NOMO-1 treated with dmso at 0.1 percent for 144 hours (cell line): Measurements from ENCODE around the gene KLK1.
"Not testable (repeated sequence)": the region's sequence is repeated elsewhere in the genome, so short reads cannot be mapped to it uniquely, and the experiment has no call there.

Source experiments
- DNase-seq: peaks from one replicate; lab custom pipeline; 2025; ENCODE audit not compliant: unreplicated experiment; lab: John Stamatoyannopoulos, UW

KLK1 gene

DNA sequence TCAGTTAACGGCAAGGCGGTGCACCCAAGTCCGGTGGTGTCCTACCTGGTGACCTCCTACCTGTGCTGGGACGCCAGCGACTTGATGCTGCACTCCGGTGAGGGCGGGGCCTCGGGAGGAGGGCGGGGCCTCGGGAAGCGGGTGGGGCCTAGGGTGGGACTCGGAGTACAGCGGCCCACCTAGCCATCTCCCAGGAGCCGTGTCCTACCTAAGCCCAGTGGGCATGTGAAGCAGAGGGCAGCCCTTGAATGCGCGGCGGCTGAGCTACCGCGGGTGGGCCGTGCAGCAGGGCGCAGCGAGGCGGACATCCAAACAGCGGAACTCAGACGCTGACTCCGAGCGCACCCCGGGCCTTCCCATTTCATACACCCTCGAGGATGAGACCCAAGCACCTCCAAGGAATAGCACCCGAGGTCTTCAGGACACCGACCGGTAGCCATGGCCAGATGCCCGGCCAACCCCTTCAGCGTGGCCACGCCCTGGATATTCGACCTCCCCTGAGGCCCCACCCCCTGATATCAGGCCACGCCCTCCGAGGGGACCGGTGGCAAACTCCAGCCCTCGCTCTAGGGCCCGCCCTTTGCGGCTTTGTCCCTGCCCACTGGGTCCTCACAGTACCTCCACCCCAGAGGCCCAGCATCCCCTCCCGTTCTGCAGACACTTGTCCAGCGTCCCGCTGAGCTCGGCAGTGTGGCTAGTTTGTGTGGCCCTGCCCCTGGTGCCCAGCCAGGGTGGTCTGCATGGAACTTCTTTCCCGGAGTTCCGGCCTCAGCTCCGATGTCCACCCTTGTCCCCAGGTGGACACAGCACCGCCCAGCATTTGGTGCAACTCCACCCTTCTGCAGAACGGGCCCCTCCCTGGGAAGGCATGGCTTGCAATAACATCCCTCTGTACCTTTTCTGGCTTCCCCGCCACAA is 5.4 kb downstream of the KLK1 start:
- peak; percentile 74 for DNase-seq

DNA sequence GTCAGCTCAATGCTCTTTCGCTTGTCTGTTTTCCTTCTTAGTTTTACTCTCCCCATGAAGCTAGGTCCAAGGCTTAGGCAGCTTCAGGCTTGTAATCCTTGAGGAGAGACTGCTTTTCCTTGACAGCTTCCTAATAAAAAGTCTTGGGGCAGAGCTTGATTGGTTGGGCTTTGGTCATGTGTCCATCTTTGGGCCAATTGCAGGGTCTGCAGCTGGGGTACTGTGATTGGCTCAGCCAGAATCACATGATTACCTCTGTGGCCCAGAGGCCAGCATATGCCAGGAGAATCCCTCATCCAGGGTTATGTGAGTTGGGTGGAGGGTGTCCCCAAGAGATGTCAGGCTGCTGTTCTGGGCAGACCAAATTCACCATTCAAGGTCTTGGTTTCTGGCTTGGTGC is 8.1 kb downstream of the KLK1 start:
- no peak for DNase-seq

GRCh38 chr19:50814883-50815282 is 8.7 kb downstream of the KLK1 start:
- no peak for DNase-seq

DNA sequence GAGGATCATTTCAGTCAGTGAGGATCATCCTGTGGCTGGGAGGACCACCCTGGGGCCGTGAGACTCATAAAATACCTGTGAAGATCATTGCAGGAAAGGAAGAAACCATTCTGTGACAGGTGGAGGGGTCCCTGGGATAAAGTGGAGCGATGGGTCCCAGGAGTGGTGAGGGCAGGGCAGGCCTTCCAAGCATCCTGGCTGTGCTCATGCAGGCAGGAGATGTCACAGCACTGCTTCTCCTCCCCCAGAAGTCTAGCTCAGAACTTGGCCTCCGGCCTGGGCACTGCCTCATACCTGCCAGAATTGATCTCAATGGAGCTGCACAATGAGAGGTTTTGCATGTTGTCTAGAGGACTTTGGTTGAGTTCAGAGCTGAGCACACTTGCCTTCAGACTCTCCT is 11.1 kb downstream of the KLK1 start:
- DNase-seq = no peak

GRCh38 chr19:50811622-50812238 is 11.9 kb downstream of the KLK1 start:
- DNase-seq = not testable (repeated sequence)

GRCh38 chr19:50808856-50809255 is 14.7 kb downstream of the KLK1 start:
- no peak for DNase-seq

GRCh38 chr19:50804420-50805272 is 18.9 kb downstream of the KLK1 start:
- DNase-seq = peak; percentile 97

GRCh38 chr19:50803633-50804419 is 19.8 kb downstream of the KLK1 start:
- DNase-seq = no peak

- no peak for DNase-seq
These were observed 22.5 kb downstream of the KLK1 start for GRCh38 chr19:50801107-50801506.

DNA sequence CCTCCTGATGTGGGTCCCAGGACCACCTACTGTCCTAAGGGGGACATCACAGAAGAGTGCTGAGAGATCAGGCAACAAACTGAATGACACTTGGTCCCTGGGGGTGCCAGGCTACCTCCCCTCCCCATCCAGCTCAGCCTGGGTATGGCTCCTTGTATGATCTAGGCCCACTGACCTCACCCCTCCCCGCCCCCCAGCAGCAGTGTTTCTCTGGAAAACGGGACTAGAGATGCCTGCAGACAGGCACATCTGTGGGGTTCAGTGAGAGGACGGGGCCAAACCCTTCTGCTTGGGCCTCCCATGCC is 24.1 kb downstream of the KLK1 start:
- no peak for DNase-seq

DNA sequence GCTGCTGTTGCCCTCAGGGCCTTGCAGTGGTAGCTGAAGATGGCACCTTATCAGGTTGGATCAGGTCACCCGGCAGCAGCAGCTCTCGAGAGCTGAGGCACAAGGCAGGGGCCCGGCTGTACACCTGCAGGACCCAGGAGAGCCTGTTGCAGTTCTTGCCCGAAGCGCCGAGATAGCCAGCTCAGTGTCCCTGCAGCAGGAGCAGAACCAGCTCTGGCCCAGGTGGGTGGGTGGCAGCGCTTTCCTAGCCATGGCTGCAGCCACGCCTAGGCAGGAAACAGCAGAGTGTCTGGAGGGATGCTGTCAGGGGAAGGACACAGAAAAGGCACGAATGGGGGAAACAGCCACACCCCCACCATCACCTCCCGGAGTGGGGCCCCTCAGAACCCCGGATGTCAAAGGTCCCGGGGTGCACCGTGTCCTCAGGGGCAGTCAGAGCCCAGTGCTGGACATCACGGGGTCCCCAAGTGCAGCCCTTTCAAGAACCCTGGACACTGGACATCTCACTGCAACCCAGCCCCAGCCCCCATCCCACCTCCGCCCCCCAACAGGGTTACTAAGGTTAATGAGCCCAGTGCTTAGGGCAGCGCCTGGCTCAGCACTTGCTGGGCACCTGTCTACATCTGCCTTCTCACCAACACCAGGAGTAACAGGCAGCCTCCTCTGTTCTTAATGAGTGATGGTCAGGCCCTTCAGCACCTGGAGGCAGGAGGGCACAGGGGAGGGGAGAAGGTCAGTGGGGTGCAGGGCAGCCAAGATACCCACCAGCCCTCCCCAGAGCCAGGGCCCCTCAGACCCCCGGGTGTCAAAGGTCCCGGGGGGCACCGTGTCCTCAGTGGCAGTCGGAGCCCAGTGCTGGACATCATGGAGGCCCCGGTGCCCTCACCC is 24.7 kb downstream of the KLK1 start:
- no peak for DNase-seq

DNA sequence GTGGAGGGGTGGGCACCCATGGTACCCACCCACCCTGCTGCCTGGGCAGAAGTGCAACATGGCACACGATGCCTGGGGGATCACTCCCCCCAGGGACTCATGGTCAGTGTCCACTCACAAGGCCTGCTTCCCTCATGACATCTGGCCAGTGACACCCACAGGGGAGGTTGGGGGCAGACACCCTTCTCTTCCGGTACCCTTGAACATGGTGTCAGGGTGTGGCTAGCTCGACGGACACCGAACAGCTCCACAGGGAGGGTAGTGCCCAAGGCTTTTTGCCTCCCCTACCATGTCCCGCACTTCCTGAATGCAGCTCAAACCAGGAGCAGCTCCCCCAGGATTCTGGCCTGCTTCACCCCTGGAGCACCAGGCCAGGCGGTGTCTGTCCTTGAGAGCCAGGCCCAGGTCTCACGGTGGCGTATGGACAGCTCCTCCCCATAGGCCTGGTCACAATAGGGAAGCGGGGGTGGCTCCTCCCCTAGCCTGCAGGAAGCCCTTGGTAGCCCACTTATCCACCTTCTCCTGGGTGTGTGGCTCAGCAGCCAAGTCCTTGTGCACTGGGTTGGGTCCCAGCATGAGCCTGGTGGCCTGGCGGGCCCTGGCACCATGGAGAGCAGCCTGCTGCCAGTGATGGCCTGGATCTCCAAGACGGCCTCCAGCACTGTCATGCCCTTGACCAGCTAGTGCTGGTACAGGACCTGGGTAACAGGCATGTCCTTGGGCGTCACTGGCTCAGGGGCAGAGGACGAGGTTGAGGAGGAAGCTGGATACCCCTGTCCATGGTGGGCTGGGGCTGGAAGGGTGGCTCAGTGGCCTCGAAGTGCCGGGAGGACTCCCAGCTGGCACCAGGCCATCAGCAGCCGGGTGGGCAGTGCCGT is 25.6 kb downstream of the KLK1 start:
- DNase-seq = no peak

- no peak for DNase-seq
These were observed 26.2 kb downstream of the KLK1 start for GRCh38 chr19:50797429-50797780.

DNA sequence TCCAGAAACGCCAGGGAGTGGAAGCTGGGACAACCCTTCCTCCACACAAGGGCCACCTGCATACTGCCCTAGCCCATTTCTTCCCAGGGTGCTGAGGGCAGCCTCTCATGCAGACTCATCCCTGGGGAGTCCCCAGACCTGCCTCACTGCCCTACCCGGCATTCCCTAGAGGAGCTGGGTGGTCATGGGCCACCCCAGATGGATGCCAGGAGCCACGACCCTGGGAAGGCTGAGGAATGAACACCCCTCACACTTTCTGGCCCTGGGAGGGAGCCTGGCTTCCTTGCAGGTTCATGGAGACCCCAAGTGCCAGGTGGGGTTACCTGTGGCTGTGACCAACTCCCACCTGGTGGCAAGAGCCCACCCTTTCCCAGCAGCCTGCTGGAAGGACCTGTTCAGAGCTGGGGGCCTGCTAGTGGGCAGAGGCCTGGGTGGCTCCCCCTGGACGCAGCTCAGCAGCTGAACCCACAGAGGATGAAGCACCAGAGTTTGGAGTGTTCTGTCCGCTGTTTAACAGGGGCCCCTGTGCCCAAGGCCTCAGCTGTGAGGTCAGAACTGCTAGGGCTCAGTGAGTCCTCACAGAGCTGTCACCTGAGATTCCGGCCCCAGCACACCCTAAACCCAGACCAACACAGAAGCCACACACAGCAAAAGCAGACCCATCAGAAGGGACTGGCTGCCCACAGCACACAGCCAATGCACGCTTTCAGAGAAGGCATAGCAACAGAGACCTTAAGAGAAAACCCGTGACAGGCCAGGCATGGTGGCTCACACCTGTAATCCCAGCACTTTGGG is 26.8 kb downstream of the KLK1 start:
- no peak for DNase-seq

DNA sequence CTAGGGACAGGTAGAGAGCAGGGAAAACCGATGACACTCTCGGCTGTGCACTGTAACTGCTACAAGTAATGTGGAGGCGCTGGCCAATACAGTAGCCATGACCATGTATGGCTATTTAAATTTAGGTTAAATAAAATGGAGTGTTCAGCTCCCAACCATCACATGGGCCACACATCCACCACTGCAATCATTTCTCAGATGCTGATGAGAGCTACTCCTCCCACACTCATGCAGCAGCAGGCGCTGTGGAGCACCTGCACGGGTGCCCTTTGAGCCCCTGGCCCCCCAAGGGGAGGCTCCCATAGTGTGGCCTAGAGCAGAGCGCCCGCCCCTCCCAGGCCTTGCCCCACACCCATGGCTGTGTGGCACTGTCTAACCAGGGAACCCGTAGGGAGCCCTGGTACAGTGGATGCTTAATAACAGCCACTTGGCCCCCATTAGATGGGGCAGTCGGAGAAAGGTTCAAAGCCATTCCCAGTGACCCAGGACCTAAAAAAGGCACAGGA is 27.4 kb downstream of the KLK1 start:
- no peak for DNase-seq

DNA sequence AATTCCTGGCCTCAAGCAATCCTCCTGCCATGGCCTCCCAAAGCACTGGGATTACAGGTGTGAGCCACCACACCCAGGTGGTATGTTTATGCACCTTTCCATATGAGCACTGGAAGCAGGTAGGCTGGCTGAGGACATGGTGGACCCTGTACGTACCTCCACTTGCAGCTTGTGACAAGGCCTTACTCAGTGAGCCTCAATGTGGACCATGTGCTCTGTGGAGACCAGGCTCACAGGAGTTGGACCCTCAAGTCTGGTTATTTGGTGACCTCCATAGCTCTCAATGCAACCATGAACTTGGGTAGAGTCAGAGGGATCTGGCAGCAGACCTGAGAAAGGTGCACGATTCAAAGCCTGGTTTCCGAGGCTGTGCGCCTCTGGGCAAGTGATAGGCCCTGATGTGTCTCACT is 27.9 kb downstream of the KLK1 start:
- DNase-seq = no peak

DNA sequence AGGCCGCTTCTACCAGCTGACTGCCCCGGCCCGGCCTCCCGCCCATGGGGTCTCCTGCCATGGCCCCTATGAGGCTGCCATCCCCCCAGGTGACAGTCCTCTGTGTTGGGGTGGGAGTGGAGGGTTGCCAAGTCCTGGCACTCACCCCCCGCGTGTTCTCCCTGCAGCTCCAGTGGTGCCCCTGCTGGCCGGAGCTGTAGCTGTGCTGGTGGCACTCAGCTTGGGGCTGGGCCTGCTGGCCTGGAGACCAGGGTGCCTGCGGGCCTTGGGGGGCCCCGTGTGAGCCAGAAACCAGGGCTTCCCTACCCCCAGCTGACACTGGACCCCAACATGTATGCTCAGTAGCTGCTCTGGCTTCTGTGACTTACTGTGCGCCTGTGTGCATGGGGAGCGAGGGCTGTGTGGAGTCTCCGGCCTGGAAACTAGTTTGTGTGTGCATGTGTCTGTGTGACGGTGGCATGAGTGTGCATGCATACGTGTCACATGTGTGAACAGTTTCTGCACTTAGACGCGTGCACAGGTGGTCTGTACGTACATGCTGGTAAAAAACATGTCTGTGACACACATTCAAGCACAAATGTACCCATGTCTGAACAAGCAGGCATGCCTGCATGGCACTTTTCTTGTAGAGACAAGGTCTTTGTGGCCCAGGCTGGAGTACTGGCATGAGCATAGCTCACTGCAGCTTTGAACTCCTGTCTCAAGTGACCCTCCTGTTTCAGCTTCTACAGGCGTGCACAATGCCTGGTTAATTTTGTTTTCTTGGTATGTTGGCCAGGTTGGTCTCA is 28.5 kb downstream of the KLK1 start:
- peak; percentile 53 for DNase-seq
